Trophoblast cell (in vitro differentiated cells and primary cell): ENCODE results near the gene MTMR6. TPM values are rescaled to one million over a fixed set of nuclear protein-coding genes. Genes with fewer than 3 reads are reported as not detected.

ENCODE experiments used
- DNase-seq, 2 donors: peaks; one replicate each; pipeline ENCODE4 v3.0.0-alpha.2; 2016
- H2AFZ ChIP-seq: 2 replicates; pipeline ENCODE4 v1.6.1; 2013; ENCODE audit warnings: low read length, moderate library complexity, mild to moderate bottlenecking; ENCODE audit not compliant: insufficient read depth, poor library complexity
- H2AK5ac ChIP-seq: 2 replicates; pipeline ENCODE4 v1.6.1; 2013; ENCODE audit warnings: mild to moderate bottlenecking, low read length
- H2BK120ac ChIP-seq: 2 replicates; pipeline ENCODE4 v1.6.1; 2013; ENCODE audit warnings: low read length, mild to moderate bottlenecking, moderate library complexity; ENCODE audit not compliant: insufficient read depth, poor library complexity
- H2BK12ac ChIP-seq: 2 replicates; pipeline ENCODE4 v1.6.1; 2013; ENCODE audit warnings: mild to moderate bottlenecking, low read length, moderate library complexity
- H2BK5ac ChIP-seq: 2 replicates; pipeline ENCODE4 v1.6.1; 2013; ENCODE audit warnings: low read length, low read depth, moderate library complexity, mild to moderate bottlenecking; ENCODE audit not compliant: poor library complexity
- H3K14ac ChIP-seq: 2 replicates; pipeline ENCODE4 v1.6.1; 2013; ENCODE audit warnings: mild to moderate bottlenecking, low read length
- H3K18ac ChIP-seq: 2 replicates; pipeline ENCODE4 v1.6.1; 2013; ENCODE audit warnings: mild to moderate bottlenecking, low read length
- H3K23ac ChIP-seq: 2 replicates; pipeline ENCODE4 v1.6.1; 2013; ENCODE audit warnings: low read length
- H3K27ac ChIP-seq: 2 replicates; pipeline ENCODE4 v1.5.1; 2013; ENCODE audit warnings: low read depth, mild to moderate bottlenecking, inconsistent platforms, low read length, moderate library complexity
- H3K27me3 ChIP-seq: 2 replicates; pipeline ENCODE4 v1.6.1; 2013; ENCODE audit warnings: inconsistent platforms, mild to moderate bottlenecking, low read length, moderate library complexity; ENCODE audit not compliant: insufficient read depth
- H3K36me3 ChIP-seq, 2 experiments: 1 replicate in 1 of 2; 2 replicates in 1 of 2; pipeline ENCODE4 v1.6.1; 2013; ENCODE audit warnings: low read length in 2 of 2, mild to moderate bottlenecking in 2 of 2, moderate library complexity in 1 of 2; ENCODE audit not compliant: insufficient read depth in 2 of 2, control insufficient read depth in 1 of 2
- H3K4ac ChIP-seq: 2 replicates; pipeline ENCODE4 v1.6.1; 2013; ENCODE audit warnings: low read depth, mild to moderate bottlenecking, low read length, moderate library complexity
- H3K4me1 ChIP-seq, 2 experiments: 1 replicate in 1 of 2; 2 replicates in 1 of 2; pipeline ENCODE4 v1.6.1; 2013; ENCODE audit warnings: low read length in 2 of 2, mild to moderate bottlenecking in 2 of 2, moderate library complexity in 1 of 2; ENCODE audit not compliant: insufficient read depth in 2 of 2, control insufficient read depth in 1 of 2
- H3K4me2 ChIP-seq: 2 replicates; pipeline ENCODE4 v1.6.1; 2013; ENCODE audit warnings: inconsistent platforms, mild to moderate bottlenecking, low read length, moderate library complexity
- H3K4me3 ChIP-seq: 2 replicates; pipeline ENCODE4 v1.5.1; 2013; ENCODE audit warnings: mild to moderate bottlenecking, low read depth, low read length, inconsistent platforms
- H3K79me1 ChIP-seq: one replicate; pipeline ENCODE4 v1.6.1; 2013; ENCODE audit warnings: low read length
- H3K79me2 ChIP-seq: 2 replicates; pipeline ENCODE4 v1.6.1; 2013; ENCODE audit warnings: low read length, mild to moderate bottlenecking; ENCODE audit not compliant: control insufficient read depth, insufficient read depth, poor library complexity
- H3K9ac ChIP-seq: 2 replicates; pipeline ENCODE4 v1.6.1; 2013; ENCODE audit warnings: mild to moderate bottlenecking, low read length
- H3K9me3 ChIP-seq: 2 replicates; pipeline ENCODE4 v1.6.1; 2013; ENCODE audit warnings: low read depth, mild to moderate bottlenecking, control low read depth, inconsistent platforms, low read length; ENCODE audit not compliant: insufficient read depth
- H4K12ac ChIP-seq: 2 replicates; pipeline ENCODE4 v1.6.1; 2013; ENCODE audit warnings: low read depth, mild to moderate bottlenecking, low read length, moderate library complexity
- H4K8ac ChIP-seq: 2 replicates; pipeline ENCODE4 v1.6.1; 2013; ENCODE audit warnings: low read depth, mild to moderate bottlenecking, low read length, moderate library complexity
- H4K91ac ChIP-seq: one replicate; pipeline ENCODE4 v1.6.1; 2013; ENCODE audit warnings: low read depth, mild to moderate bottlenecking, low read length, moderate library complexity
- WGBS: extraction: QIAGEN DNeasy Blood & Tissue Kit; methylation state at CpG from one replicate; pipeline ENCODE4 v1.1.7; 2013; ENCODE audit warnings: missing lambda C conversion rate; ENCODE audit not compliant: insufficient read length, insufficient coverage; ENCODE audit errors: extremely low coverage; 5-methylcytosine and 5-hydroxymethylcytosine counted together
- polyA plus RNA-seq: library from polyadenylated mRNA; stranded (reverse); fragments of 200-250 nt; gene quantifications from 2 replicates; pipeline ENCODE4 v1.2.3, GENCODE V29; 2013

Gene MTMR6
- polyA plus RNA-seq: 13.4 TPM in 2 replicates

DNA sequence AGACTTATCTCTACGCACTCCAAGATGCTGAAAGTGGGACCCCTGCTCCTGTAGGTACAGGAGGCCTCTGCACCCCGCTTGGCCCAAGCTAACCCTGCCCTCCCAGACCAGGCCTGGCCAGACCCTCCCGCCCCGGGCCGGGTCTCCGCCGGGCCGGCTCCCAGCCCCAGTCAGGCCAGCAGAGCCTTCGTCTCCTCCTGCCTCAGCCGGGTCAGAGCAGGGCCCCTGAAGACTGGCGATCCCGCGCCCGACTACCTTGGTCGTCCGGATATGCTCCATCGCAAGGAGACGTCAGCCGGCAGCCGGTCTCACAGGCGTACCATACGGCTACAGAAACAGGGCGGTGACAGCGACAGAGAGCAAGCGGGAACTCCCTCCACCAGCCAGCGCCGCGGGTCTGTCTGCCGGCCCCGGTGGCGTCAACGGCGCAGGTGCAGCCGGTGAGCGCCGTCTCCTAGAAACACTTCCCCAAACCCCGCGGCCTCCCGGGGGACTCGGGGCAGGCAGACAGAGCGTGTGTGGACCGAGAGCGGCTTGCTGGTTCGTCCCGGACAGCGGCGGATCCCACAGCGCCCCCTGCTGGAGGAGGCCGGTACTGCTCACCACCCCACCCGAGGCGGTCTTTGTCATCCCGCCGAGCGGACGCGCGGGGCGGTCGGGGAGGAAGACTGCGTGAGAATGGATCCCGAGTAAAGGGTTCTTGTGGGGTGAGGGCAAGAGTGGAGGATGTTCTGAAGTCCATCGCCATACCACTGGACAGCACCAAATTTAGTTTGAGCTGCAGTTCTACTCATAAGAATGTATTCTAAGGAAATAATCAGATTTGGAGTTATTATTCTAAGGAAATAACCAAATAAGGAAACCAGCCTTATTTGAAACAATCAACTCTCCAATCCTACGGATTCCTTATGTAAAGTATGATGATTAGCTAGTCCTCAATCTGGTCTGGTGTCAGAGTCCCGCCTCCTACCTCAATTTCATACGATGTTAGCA is at the start of gene MTMR6:
Gene MTMR6 (minus strand): TSS at position 520 of the 993 bp plus-strand sequence. CDS start 241 bp downstream, at position 279.
- Histone ChIP-seq H3K4ac (peak within 1 kb of the TSS; percentile 57), H2BK12ac (no peak within 1 kb of the TSS), H3K4me1 (no peaks in the 10 kb centered on the region), H3K9me3 (no peaks in the 10 kb centered on the region), H3K4me2 (peak within 1 kb of the TSS; percentile 83), H3K4me3 (peak within 1 kb of the TSS; percentile 97), H3K23ac (no peak within 1 kb of the TSS), H3K9ac (peak within 1 kb of the TSS; percentile 83), H3K27ac (peak within 1 kb of the TSS; percentile 70), H4K8ac (peak within 1 kb of the TSS; percentile 87), H3K36me3 (peaks cover 0 to under 1% of the 10 kb centered on the region in 2 experiments), H3K14ac (peak within 1 kb of the TSS; percentile 88), H3K27me3 (no peaks in the 10 kb centered on the region), H3K18ac (peak within 1 kb of the TSS; percentile 64), H2AFZ (peak within 1 kb of the TSS; percentile 96), H3K79me2 (peaks cover 8% of the 10 kb centered on the region), H4K91ac (peak within 1 kb of the TSS; percentile 76), H2BK5ac (peak within 1 kb of the TSS; percentile 18), H4K12ac (peak within 1 kb of the TSS; percentile 72), H2AK5ac (no peak within 1 kb of the TSS), H2BK120ac (peak within 1 kb of the TSS; percentile 40), H3K79me1 (peaks cover 5% of the 10 kb centered on the region)
- DNase-seq: peak; percentile 76 to 90
- WGBS: no CpG with 5 or more reads among the region's 65 CpGs

DNA sequence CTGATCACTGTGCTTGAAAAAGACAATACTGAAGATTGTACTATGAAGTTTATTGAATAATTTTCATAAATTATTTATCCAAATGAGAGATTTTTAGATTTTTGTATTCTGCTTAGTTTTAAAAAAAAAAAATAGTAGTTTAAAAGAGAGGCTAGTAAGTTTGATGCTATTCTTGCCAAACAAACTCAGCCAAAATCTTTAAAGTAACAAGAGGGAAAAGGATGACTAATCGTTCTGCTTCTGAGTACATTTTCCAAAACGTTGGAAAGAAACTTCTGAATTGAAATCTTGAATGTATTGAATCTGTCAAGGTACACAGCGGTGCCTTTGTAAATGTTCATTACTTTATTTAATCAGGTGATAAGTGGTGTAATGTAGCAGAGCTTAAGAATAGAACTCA is 48.6 kb upstream of the MTMR6 start:
- Histone ChIP-seq H3K23ac (no peak overlapping the region), H3K4ac (no peak overlapping the region), H4K8ac (no peak overlapping the region), H3K18ac (no peak overlapping the region), H3K14ac (no peak overlapping the region), H3K27me3 (no peaks in the 10 kb centered on the region), H2BK5ac (no peak overlapping the region), H3K79me1 (no peaks in the 10 kb centered on the region), H4K12ac (no peak overlapping the region), H2BK120ac (no peak overlapping the region), H2AK5ac (no peak overlapping the region), H3K79me2 (no peaks in the 10 kb centered on the region), H4K91ac (no peak overlapping the region), H2AFZ (no peak overlapping the region), H3K4me1 (no peaks in the 10 kb centered on the region), H3K36me3 (peaks cover 7 to 9% of the 10 kb centered on the region in 2 experiments), H2BK12ac (no peak overlapping the region), H3K9me3 (no peaks in the 10 kb centered on the region), H3K27ac (no peak overlapping the region), H3K9ac (no peak overlapping the region), H3K4me3 (no peak overlapping the region), H3K4me2 (no peak overlapping the region)
- no peak for DNase-seq
- WGBS: no CpG with 5 or more reads among the region's 3 CpGs

DNA sequence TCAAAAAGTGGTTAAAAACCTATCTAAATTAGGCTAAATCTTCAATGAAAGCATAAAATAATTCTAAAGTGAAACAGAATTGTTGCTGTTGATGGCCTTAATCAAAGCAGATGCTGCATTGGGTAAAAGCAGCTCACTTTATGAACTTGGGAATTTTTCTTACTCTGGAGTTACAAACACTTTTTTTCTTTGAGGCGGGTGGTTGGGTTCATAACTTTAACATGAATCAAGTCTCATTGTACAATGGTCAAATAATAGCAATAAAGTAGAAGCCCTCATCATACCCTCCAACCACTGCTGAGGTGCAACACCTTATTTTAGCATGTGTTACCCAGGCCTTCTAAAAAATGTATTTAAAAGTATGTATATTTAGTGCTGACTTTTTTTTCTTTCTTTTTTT is 43.3 kb upstream of the MTMR6 start:
- no CpG with 5 or more reads among the region's 1 CpG for WGBS
- Histone ChIP-seq H3K4me1 (no peaks in the 10 kb centered on the region), H4K12ac (no peak overlapping the region), H3K79me1 (no peaks in the 10 kb centered on the region), H2BK120ac (no peak overlapping the region), H3K27ac (no peak overlapping the region), H3K36me3 (peaks cover 14 to 15% of the 10 kb centered on the region in 2 experiments), H2AK5ac (no peak overlapping the region), H4K91ac (no peak overlapping the region), H3K14ac (no peak overlapping the region), H2BK12ac (no peak overlapping the region), H3K9me3 (no peaks in the 10 kb centered on the region), H3K27me3 (no peaks in the 10 kb centered on the region), H2BK5ac (no peak overlapping the region), H3K23ac (no peak overlapping the region), H3K18ac (no peak overlapping the region), H3K4me2 (no peak overlapping the region), H3K4ac (no peak overlapping the region), H3K9ac (no peak overlapping the region), H3K4me3 (no peak overlapping the region), H3K79me2 (no peaks in the 10 kb centered on the region), H2AFZ (no peak overlapping the region), H4K8ac (no peak overlapping the region)
- peak in 1 of 2 donors; percentile 60 for DNase-seq

DNA sequence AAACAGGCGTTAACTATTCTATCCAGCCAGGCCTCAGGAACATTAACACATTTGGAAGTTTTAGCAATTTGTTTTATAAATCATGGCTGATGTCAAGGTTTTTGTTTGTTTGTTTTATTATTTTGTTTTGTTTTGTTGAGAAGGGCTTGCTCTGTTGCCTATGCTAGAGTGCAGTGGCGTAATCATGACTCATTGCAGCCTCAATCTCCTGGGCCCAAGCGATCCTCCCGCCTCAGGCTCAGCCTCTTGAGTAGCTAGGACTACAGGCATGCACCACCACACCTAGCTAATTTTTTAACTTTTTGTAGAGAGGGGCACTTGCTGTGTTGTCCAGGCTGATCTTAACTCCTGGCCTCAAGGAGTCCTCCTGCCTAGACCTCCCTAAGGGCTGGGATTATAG is 42.4 kb upstream of the MTMR6 start:
- Histone ChIP-seq H3K9ac (no peak overlapping the region), H3K36me3 (peaks cover 14 to 17% of the 10 kb centered on the region in 2 experiments), H3K23ac (no peak overlapping the region), H2BK12ac (no peak overlapping the region), H4K91ac (no peak overlapping the region), H2AFZ (no peak overlapping the region), H3K4ac (no peak overlapping the region), H4K8ac (no peak overlapping the region), H3K27ac (no peak overlapping the region), H3K79me2 (no peaks in the 10 kb centered on the region), H3K18ac (no peak overlapping the region), H4K12ac (no peak overlapping the region), H3K4me2 (no peak overlapping the region), H3K79me1 (no peaks in the 10 kb centered on the region), H2BK5ac (no peak overlapping the region), H3K4me3 (no peak overlapping the region), H3K14ac (no peak overlapping the region), H3K27me3 (no peaks in the 10 kb centered on the region), H3K9me3 (no peaks in the 10 kb centered on the region), H3K4me1 (no peaks in the 10 kb centered on the region), H2AK5ac (no peak overlapping the region), H2BK120ac (no peak overlapping the region)
- DNase-seq: peak; percentile 91 to 95
- WGBS: no CpG with 5 or more reads among the region's 4 CpGs
